K562 (cell line): ENCODE measurements around the gene BCL3. TPM values are rescaled to one million over a fixed set of nuclear protein-coding genes. Genes with fewer than 3 reads are reported as not detected.

Experiments
- BRF1 ChIP-seq: IDR thresholded peaks from 3 replicates; pipeline ENCODE4 v1.6.1; 2011; ENCODE audit warnings: borderline replicate concordance, mild to moderate bottlenecking; ENCODE audit not compliant: insufficient read length; ENCODE audit errors: extremely low read depth
- C11orf30 ChIP-seq: fragments of 450-650 bp; IDR thresholded peaks from 2 replicates; pipeline ENCODE4 v1.6.1; 2016; ENCODE audit warnings: low read depth, mild to moderate bottlenecking
- CCNT2 ChIP-seq: IDR thresholded peaks from 2 replicates; pipeline ENCODE4 v1.6.1; 2011; ENCODE audit warnings: borderline replicate concordance, low read depth, mild to moderate bottlenecking, moderate library complexity, mixed read lengths, low read length; ENCODE audit not compliant: insufficient read length; ENCODE audit errors: extremely low read depth
- ELK1 ChIP-seq: sonication (generic); formaldehyde crosslinking; IDR thresholded peaks from 2 replicates; pipeline ENCODE4 v1.8.1; 2022; ENCODE audit warnings: missing genetic modification reagents
- FOSL1 ChIP-seq: fragments of 200-800 bp; sonication (Bioruptor generic); conservative IDR thresholded peaks from 2 replicates; pipeline ENCODE4 v1.6.1; 2016; ENCODE audit warnings: missing genetic modification characterization, missing compliant biosample characterization
- GATAD2A ChIP-seq: fragments of 450-650 bp; IDR thresholded peaks from 2 replicates; pipeline ENCODE4 v1.6.1; 2017
- JUN ChIP-seq, 2 experiments: sonication (generic) in 1 of 2; formaldehyde crosslinking in 1 of 2; IDR thresholded peaks; 2 replicates each; pipeline versions ENCODE4 v1.6.1 to v1.8.0; 2012 to 2022; ENCODE audit warnings: borderline replicate concordance in 2 of 2, mild to moderate bottlenecking in 2 of 2, improper control_type of control experiment in 1 of 2, low read depth in 1 of 2, low read length in 1 of 2, missing genetic modification reagents in 1 of 2
- KDM4B ChIP-seq, 2 experiments: fragments of 450-650 bp in 1 of 2; sonication (generic) in 1 of 2; IDR thresholded peaks; 2 replicates each; pipeline ENCODE4 v1.6.1; 2016 to 2017; ENCODE audit warnings: borderline replicate concordance in 2 of 2, antibody characterized with exemption in 1 of 2, low read depth in 1 of 2, mild to moderate bottlenecking in 1 of 2
- MAFG ChIP-seq: fragments of 450-650 bp; conservative IDR thresholded peaks from 2 replicates; pipeline ENCODE4 v1.6.1; 2016; ENCODE audit warnings: missing genetic modification characterization, missing compliant biosample characterization
- MYC ChIP-seq, 2 experiments: fragments of 250-450 bp in 1 of 2; sonication (Bioruptor Pico) in 1 of 2; IDR thresholded peaks; 2 replicates each; pipeline versions ENCODE4 v1.5.1 to v1.6.1; 2012 to 2021; ENCODE audit warnings: low read depth in 2 of 2, borderline replicate concordance in 1 of 2, improper control_type of control experiment in 1 of 2, low read length in 1 of 2, mild to moderate bottlenecking in 1 of 2, moderate library complexity in 1 of 2
- NFE2 ChIP-seq: IDR thresholded peaks from 2 replicates; pipeline ENCODE4 v1.6.1; 2014; ENCODE audit warnings: antibody characterized with exemption, low read depth
- NR2C2 ChIP-seq, 2 experiments: fragments of 200-800 bp in 1 of 2; sonication (Bioruptor generic) in 1 of 2; sonication (generic) in 1 of 2; formaldehyde crosslinking in 1 of 2; IDR thresholded peaks; 2 replicates each; pipeline versions ENCODE4 v1.6.1 to v1.8.0; 2016 to 2022; ENCODE audit warnings: mild to moderate bottlenecking in 1 of 2, missing compliant biosample characterization in 1 of 2, missing genetic modification characterization in 1 of 2, missing genetic modification reagents in 1 of 2
- TBL1XR1 ChIP-seq, 2 experiments: IDR thresholded peaks; 2 replicates each; pipeline ENCODE4 v1.6.1; 2012; ENCODE audit warnings: improper control_type of control experiment in 2 of 2, low read length in 2 of 2, mild to moderate bottlenecking in 1 of 2
- TOE1 ChIP-seq, 2 experiments: fragments of 450-650 bp in 1 of 2; sonication (generic) in 1 of 2; formaldehyde crosslinking in 1 of 2; IDR thresholded peaks; 2 replicates each; pipeline versions ENCODE4 v1.7.1 to v1.8.0; 2016 to 2022; ENCODE audit warnings: borderline replicate concordance in 2 of 2, mild to moderate bottlenecking in 2 of 2, antibody characterized with exemption in 1 of 2, inconsistent platforms in 1 of 2, low read depth in 1 of 2, missing genetic modification reagents in 1 of 2, moderate library complexity in 1 of 2
- VEZF1 ChIP-seq: fragments of 200-800 bp; sonication (Bioruptor generic); IDR thresholded peaks from 2 replicates; pipeline ENCODE4 v1.6.1; 2017; ENCODE audit warnings: missing genetic modification characterization, missing compliant biosample characterization
- ZBTB2 ChIP-seq: fragments of 450-650 bp; IDR thresholded peaks from 2 replicates; pipeline ENCODE4 v1.6.1; 2016; ENCODE audit warnings: antibody characterized with exemption
- ZFP30 ChIP-seq: fragments of 250-450 bp; sonication (Bioruptor Pico); IDR thresholded peaks from 2 replicates; pipeline ENCODE4 v1.8.0; 2022; ENCODE audit warnings: moderate library complexity, mild to moderate bottlenecking, inconsistent platforms, borderline replicate concordance
- ZNF282 ChIP-seq: sonication (generic); formaldehyde crosslinking; IDR thresholded peaks from 2 replicates; pipeline ENCODE4 v1.8.1; 2023; ENCODE audit warnings: missing genetic modification reagents
- polyA plus RNA-seq, 8 experiments: library from polyadenylated mRNA; depleted of rRNA in 4 of 8; stranded (reverse) in 5 of 8; unstranded in 3 of 8; fragments of >200 nt; fragmentation: Nextera tagmentation in 2 of 8; fragmentation: Illumina TruSeq in 1 of 8; extraction: Ambion mirVana in 2 of 8; extraction: Trizol in 1 of 8; gene quantifications; 2 replicates each; pipeline versions ENCODE4 v1.2.1 to v1.2.3, GENCODE V29; 2011 to 2014; ENCODE audit warnings: inconsistent platforms in 1 of 8, missing spikeins in 1 of 8
- total RNA-seq, 7 experiments: library from RNA; depleted of rRNA in 6 of 7; stranded (reverse); fragments of >200 nt in 6 of 7; fragmentation: Illumina TruSeq in 2 of 7; extraction: Trizol in 2 of 7; gene quantifications; 2 replicates each; pipeline versions ENCODE4 v1.2.1 to v1.2.3, GENCODE V29; 2011 to 2021; ENCODE audit warnings: low replicate concordance in 1 of 7

BCL3 gene
- total and polyA plus RNA-seq, 9 of the 15 experiments (the other 6 are each of a cell fraction or from before 2014, with no cell fraction given): 0.03 to 2.4 (median 0.50) TPM; not detected in 1

DNA sequence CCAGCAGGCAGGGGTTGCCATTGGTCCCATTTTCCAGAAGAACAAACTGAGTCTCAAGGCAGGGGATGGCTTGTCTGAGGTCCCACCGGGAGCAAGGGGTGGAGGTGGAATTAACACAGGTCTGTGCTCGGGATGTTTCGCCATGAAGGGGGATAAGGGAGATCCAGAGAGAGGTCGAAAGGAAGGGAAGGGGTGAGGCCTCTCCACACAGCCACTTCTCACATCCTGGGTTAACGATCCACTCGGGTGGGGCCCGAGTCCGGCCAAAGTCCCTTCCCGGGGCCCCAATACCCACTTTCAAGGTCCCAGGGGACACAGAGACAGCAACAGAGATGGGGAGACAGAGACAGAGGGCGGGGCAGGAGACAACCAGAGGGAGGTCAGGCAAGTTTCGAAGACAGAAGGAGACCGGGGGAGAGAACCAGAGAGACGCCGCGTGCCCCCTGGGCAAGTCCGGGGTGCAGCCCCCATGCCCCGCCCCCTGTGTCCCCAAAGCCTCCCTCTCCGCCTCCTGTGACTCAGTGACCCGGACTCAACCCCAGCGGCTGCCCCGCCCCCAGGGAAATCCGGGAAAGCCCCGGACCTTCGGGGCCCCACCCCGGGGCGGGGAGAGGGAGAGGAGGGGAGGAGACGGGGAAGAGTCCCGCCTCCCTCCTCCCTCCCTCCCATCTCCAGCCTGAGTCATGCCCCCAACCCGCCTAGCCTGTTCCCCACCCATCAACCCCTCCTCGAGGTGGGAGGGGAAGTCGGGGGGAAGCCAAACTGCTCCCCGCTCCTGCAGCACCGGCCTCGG, 1.4 kb upstream of the BCL3 start (continued):
- TF ChIP-seq ELK1 (CRISPR knock-in tag) (no peak), VEZF1 (CRISPR knock-in tag) (peak; percentile 88), KDM4B (IDR thresholded peaks at IDR 0.05; ENCODE audit: borderline replicate concordance in 2 of 2, low read depth in 1 of 2) (peak in 1 of 2 experiments; percentile 88; a peak in 1 of 4 replicates), FOSL1 (peak; percentile 86), GATAD2A (no peak), MYC (IDR thresholded peaks at IDR 0.05; ENCODE audit: low read depth, low read length) (peak; percentile 24; the same call in 1 of the 2 replicates), MYC (CRISPR knock-in tag; IDR thresholded peaks at IDR 0.05; ENCODE audit: borderline replicate concordance, low read depth) (no peak), JUN (IDR thresholded peaks at IDR 0.05; ENCODE audit: borderline replicate concordance, low read depth, low read length) (peak; percentile 68; the same call in 1 of the 2 replicates), JUN (CRISPR knock-in tag; IDR thresholded peaks at IDR 0.05; ENCODE audit: borderline replicate concordance) (no peak), ZBTB2 (peak; percentile 50; the same call in 1 of the 2 replicates), ZFP30 (no peak), BRF1 (no peak), NR2C2 (CRISPR knock-in tag; IDR thresholded peaks at IDR 0.05) (no peak), NR2C2 (tag; IDR thresholded peaks at IDR 0.05) (peak; percentile 69), CCNT2 (peak; percentile 83), TOE1 (IDR thresholded peaks at IDR 0.05; ENCODE audit: borderline replicate concordance) (peak; percentile 11; the same call in 1 of the 2 replicates), TOE1 (CRISPR knock-in tag; IDR thresholded peaks at IDR 0.05; ENCODE audit: borderline replicate concordance, low read depth) (no peak), C11orf30 (peak; percentile 59; the same call in 1 of the 2 replicates), NFE2 (peak; percentile 66), ZNF282 (no peak), TBL1XR1 (IDR thresholded peaks at IDR 0.05; ENCODE audit: low read length in 2 of 2) (peak in 1 of 2 experiments; percentile 31; a peak in 1 of 4 replicates), MAFG (tag) (0 out of 2 replicates have a peak, but pooled peaks have one; percentile 24)
